ENCODE results near the gene TBX4. TPM values are rescaled to one million over a fixed set of nuclear protein-coding genes. Genes with fewer than 3 reads are reported as not detected.

Gene TBX4
- total RNA-seq, 2 experiments from 2014 or later = not detected

- DNase-seq (no peak), ATAC-seq (no peak)
- intact Hi-C loops (cut with DNase I, micrococcal nuclease) = no loop called here
- no peak overlapping the region for H3K4me3 Mint-ChIP-seq
- POLR2A ChIA-PET = no interaction called here
- peaks cover 16% of the 10 kb centered on the region for H3K4me1 Mint-ChIP-seq
- H3K36me3 Mint-ChIP-seq (ENCODE audit: low read depth) = no peaks in the 10 kb centered on the region
- CTCF ChIA-PET = interaction anchor here (0.6 to 1.1 kb wide), 7 partner anchors 10 to 38 kb away, joined by 3 to 5 read pairs (median 3); no protein-coding TSS in a partner anchor
- peaks cover 50% of the 10 kb centered on the region for H3K27me3 Mint-ChIP-seq
- no peaks in the 10 kb centered on the region for H3K9me3 Mint-ChIP-seq (ENCODE audit: low read depth)
- no peak overlapping the region for H3K27ac Mint-ChIP-seq
These were observed 2.2 kb upstream of the TBX4 start for GRCh38 chr17:61449707-61450640.

DNA sequence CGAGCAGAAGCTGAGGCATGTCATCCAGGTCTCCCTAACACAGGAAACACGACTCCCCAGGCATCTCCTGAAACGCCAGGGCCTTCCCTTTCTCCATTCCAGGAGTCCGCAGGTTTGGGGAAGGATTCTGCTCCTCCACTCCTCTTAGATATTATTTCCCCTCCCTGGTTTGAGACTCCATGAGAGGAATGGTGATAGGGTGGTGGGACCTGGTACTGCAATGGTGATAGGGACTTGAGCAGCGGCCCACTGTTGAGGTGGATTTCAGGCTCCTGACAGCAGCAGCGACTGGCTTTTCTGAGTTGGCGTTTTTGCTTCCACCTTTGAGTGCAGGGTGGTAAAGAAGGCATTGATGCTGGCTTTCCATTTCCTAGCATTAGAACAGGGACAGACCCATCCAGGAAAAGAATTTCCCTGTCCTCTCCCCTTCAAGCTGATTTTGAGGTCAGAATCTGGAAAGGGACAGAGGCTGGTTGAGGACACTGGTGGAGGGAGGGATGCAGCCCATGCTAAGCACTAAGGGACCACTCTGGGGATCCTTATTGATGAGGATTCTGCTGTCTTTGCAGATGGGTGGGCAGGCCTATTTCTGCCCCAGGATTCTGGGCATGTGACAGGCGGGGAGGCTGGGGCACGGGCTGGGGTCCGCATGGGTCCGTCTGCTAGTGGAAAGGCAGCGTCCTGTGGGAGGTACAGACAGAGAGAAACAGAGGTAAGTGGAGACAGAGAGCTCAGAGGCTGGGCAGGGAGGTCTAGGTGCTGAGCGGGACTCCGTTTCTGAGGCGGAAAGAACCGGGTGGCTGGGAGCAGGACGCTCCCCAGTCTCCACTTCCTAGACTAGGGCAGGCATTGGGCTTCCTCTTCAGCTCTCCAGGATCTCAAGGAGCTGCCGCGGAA lies 1.3 kb upstream of the TBX4 start:
- DNase-seq = no peak
- no peaks in the 10 kb centered on the region for H3K9me3 Mint-ChIP-seq (ENCODE audit: low read depth)
- ChIA-PET POLR2A (interaction anchor here (0.6 kb wide), 1 partner anchor 504 kb away, joined by 3 read pairs; no protein-coding TSS in a partner anchor), CTCF (interaction anchor here (0.6 to 1.1 kb wide), 3 partner anchors 11 to 22 kb away, joined by 3 to 4 read pairs (median 3); no protein-coding TSS in a partner anchor)
- peaks cover 19% of the 10 kb centered on the region for H3K4me1 Mint-ChIP-seq
- H3K27ac Mint-ChIP-seq = no peak overlapping the region
- H3K36me3 Mint-ChIP-seq (ENCODE audit: low read depth) = no peaks in the 10 kb centered on the region
- no peak for ATAC-seq
- H3K27me3 Mint-ChIP-seq = peaks cover 50% of the 10 kb centered on the region
- H3K4me3 Mint-ChIP-seq = no peak overlapping the region
- intact Hi-C loops (cut with DNase I, micrococcal nuclease) = no loop called here

DNA sequence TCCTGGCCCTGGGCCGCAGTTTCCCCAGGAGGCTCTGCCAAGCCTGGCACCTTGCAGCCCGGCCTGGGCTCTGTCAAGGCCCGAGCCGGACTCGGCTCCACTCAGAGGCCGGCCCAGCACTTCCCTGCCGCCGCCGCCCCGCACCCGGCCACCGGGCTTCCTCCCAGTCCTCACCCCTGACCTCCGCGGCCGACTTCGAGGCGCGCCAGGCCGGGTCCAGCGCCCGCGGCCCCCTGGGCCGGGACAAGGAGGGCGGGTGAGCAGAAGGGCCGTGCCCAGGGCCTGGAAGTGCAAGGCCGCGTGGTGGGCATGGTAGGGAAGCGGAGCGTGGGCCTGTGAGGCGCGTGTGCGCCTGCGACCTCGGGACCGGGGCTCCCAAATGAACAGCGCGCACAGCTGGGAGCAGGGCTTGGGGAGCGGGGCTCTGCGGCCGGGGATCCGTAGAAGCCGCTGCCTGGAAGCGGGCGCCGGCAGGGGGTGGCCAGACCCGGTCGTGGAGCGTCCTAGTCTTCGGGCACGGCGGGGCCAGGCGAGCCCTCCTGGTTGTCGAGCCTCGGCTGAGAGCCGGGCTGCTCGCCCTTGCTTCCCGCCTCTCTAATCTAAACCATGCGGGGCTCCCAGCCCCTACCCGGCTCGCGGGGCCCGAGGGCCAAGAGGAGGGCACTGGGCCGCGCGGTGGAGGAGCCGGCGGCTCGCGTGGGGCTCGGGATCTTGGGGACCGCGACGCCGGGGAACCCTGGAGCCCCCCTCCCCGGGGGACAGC lies 503 bp upstream of the TBX4 start:
- CTCF ChIA-PET = interaction anchor here (0.8 kb wide), 1 partner anchor 21 kb away, joined by 3 read pairs; no protein-coding TSS in a partner anchor
- H3K27ac Mint-ChIP-seq = no peak overlapping the region
- H3K4me3 Mint-ChIP-seq = no peak overlapping the region
- no peaks in the 10 kb centered on the region for H3K36me3 Mint-ChIP-seq (ENCODE audit: low read depth)
- H3K9me3 Mint-ChIP-seq (ENCODE audit: low read depth) = no peaks in the 10 kb centered on the region
- POLR2A ChIA-PET = interaction anchor here (0.6 kb wide), 1 partner anchor 505 kb away, joined by 3 read pairs; no protein-coding TSS in a partner anchor
- ATAC-seq (peak; percentile 47), DNase-seq (peak; percentile 13)
- intact Hi-C loops (cut with DNase I, micrococcal nuclease) = no loop called here
- peaks cover 19% of the 10 kb centered on the region for H3K4me1 Mint-ChIP-seq
- H3K27me3 Mint-ChIP-seq = peaks cover 48% of the 10 kb centered on the region

DNA sequence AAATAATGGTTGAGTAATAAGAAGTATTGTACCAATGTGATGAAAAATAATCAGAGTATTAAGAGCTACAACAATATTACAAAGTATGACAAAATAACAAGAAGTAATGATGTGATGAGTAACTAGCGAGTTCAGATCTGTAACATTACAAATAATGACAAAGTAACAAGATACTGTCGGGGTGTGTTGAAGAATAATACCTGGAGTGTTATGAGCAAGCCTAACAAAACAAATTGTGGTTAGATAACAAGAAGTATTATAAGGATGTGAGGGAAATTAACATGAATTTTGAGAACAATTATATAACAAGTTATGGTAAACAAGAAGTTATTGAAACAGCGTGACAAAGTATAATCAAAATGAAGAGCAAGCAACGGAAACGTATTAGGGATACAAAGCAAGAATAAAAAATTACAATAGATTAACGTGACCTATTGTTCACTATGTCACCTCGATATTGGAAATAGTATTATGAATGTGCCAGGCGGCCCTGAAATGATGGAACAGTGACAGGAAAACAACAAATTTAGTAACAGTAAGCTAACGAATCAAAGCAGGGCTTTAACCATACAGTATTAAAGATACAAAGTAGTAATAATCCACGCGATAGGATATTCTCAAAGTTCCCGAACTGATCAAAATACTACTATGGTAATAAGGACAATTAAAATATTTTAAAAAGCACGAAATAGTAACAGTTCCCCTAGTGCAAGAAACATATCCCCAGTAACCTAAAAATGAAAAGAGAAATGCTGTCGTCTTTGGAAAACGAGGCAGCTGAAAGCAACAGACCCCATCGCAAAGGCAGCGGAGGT lies 1.6 kb downstream of the TBX4 start:
- Mint-ChIP-seq H3K27ac (no peak overlapping the region), H3K4me3 (peak overlapping the region; percentile 13), H3K36me3 (ENCODE audit: low read depth) (no peaks in the 10 kb centered on the region), H3K9me3 (ENCODE audit: low read depth) (no peaks in the 10 kb centered on the region), H3K4me1 (peaks cover 31% of the 10 kb centered on the region), H3K27me3 (peaks cover 57% of the 10 kb centered on the region)
- no peak for DNase-seq
- intact Hi-C loops (cut with DNase I, micrococcal nuclease) = loop anchor here (1.0 to 2.0 kb wide), 2 partner anchors 43 to 50 kb away; no protein-coding TSS in a partner anchor
- POLR2A ChIA-PET = interaction anchor here (0.5 kb wide), 1 partner anchor 1136 kb away, joined by 3 read pairs; no protein-coding TSS in a partner anchor
- ATAC-seq = no peak
- CTCF ChIA-PET = interaction anchor here (0.7 to 1.1 kb wide), 2 partner anchors 42 to 225 kb away, joined by 3 read pairs; no protein-coding TSS in a partner anchor

GRCh38 chr17:61454381-61455323 lies 2.4 kb downstream of the TBX4 start:
- H3K27me3 Mint-ChIP-seq = peaks cover 65% of the 10 kb centered on the region
- H3K9me3 Mint-ChIP-seq (ENCODE audit: low read depth) = no peaks in the 10 kb centered on the region
- H3K4me1 Mint-ChIP-seq = peaks cover 31% of the 10 kb centered on the region
- ChIA-PET CTCF (interaction anchor here (1.0 to 1.6 kb wide), 3 partner anchors 43 to 47 kb away, joined by 3 to 5 read pairs (median 3); no protein-coding TSS in a partner anchor), POLR2A (interaction anchor here (0.5 kb wide), 1 partner anchor 1137 kb away, joined by 3 read pairs; no protein-coding TSS in a partner anchor)
- DNase-seq (peak; percentile 24), ATAC-seq (no peak)
- H3K36me3 Mint-ChIP-seq (ENCODE audit: low read depth) = no peaks in the 10 kb centered on the region
- H3K4me3 Mint-ChIP-seq = peak overlapping the region; percentile 13
- intact Hi-C loops (cut with DNase I, micrococcal nuclease) = loop anchor here (1.0 to 2.0 kb wide), 2 partner anchors 44 to 56 kb away; no protein-coding TSS in a partner anchor
- H3K27ac Mint-ChIP-seq = no peak overlapping the region

DNA sequence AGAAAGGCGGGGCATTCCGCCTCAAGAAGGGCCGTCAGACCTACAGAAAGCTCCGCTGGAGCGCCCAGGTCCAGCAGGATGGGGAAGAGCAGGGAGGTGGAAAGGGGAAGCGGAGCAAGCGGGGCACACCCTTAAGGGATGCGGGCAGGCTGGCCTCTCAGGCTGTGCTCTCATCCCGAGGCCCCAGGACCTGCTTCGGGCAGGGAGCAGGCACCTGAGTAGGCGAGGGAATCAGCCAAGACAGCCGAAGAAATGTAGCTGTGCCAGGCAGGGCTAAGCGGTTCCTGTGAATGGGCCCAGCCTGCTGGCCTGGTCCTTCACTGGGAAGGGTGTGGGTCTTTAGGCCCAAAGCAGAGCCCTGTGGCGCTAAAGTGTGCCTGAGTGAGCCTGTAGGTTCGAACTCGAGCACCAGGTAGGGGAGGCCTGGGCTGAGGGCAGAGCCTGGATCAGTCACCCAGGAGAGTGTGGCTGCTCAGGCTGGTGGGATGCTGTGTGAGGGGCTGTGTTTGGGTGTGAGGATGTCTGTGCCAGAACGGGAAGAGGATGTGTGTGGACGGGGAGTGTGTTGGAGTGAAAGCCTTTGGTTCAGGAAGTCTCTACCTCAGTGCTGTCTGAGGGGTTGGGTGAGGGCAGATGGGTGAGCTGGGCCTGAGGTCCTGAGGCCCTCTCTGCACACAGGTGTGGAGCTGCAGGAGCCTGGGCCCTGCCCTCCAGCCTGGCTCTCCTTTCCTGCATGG lies 3.3 kb downstream of the TBX4 start:
- no peak for DNase-seq
- H3K4me1 Mint-ChIP-seq = peaks cover 33% of the 10 kb centered on the region
- POLR2A ChIA-PET = interaction anchor here (0.6 kb wide), 1 partner anchor 215 kb away, joined by 3 read pairs; no protein-coding TSS in a partner anchor
- no peaks in the 10 kb centered on the region for H3K9me3 Mint-ChIP-seq (ENCODE audit: low read depth)
- intact Hi-C loops (cut with DNase I, micrococcal nuclease) = loop anchor here (1.0 to 2.0 kb wide), 2 partner anchors 45 to 57 kb away; no protein-coding TSS in a partner anchor
- H3K36me3 Mint-ChIP-seq (ENCODE audit: low read depth) = no peaks in the 10 kb centered on the region
- H3K27ac Mint-ChIP-seq = no peak overlapping the region
- peaks cover 67% of the 10 kb centered on the region for H3K27me3 Mint-ChIP-seq
- ATAC-seq = no peak
- no peak overlapping the region for H3K4me3 Mint-ChIP-seq
- CTCF ChIA-PET = interaction anchor here (1.0 to 1.6 kb wide), 2 partner anchors 43 to 48 kb away, joined by 3 to 5 read pairs; no protein-coding TSS in a partner anchor

- H3K4me3 Mint-ChIP-seq = no peak overlapping the region
These were observed 3.9 kb downstream of the TBX4 start for GRCh38 chr17:61456061-61456681.

GRCh38 chr17:61456688-61457225 lies 4.5 kb downstream of the TBX4 start:
- DNase-seq = peak; percentile 43
- Mint-ChIP-seq H3K27ac (no peak overlapping the region), H3K27me3 (peaks cover 71% of the 10 kb centered on the region), H3K36me3 (ENCODE audit: low read depth) (no peaks in the 10 kb centered on the region), H3K9me3 (ENCODE audit: low read depth) (no peaks in the 10 kb centered on the region), H3K4me3 (peak overlapping the region; percentile 48), H3K4me1 (peaks cover 41% of the 10 kb centered on the region)
- ChIA-PET POLR2A (no interaction called here), CTCF (interaction anchor here (0.9 to 1.1 kb wide), 2 partner anchors 45 to 609 kb away, joined by 3 to 4 read pairs; no protein-coding TSS in a partner anchor)
- ATAC-seq = peak; percentile 34
- intact Hi-C loops (cut with DNase I, micrococcal nuclease) = no loop called here

More at GRCh38 chr17:61456061-61456681, 3.9 kb downstream of the TBX4 start:
- Mint-ChIP-seq H3K27ac (no peak overlapping the region), H3K4me1 (peaks cover 37% of the 10 kb centered on the region), H3K36me3 (ENCODE audit: low read depth) (no peaks in the 10 kb centered on the region), H3K9me3 (ENCODE audit: low read depth) (no peaks in the 10 kb centered on the region), H3K27me3 (peaks cover 68% of the 10 kb centered on the region)
- intact Hi-C loops (cut with DNase I, micrococcal nuclease) = no loop called here
- ATAC-seq (no peak), DNase-seq (no peak)
- CTCF ChIA-PET = interaction anchor here (1.6 kb wide), 1 partner anchor 44 kb away, joined by 5 read pairs; no protein-coding TSS in a partner anchor
- POLR2A ChIA-PET = interaction anchor here (0.6 kb wide), 1 partner anchor 216 kb away, joined by 3 read pairs; no protein-coding TSS in a partner anchor
